Measurements from ENCODE around the gene RBFOX1.

Gene RBFOX1

DNA sequence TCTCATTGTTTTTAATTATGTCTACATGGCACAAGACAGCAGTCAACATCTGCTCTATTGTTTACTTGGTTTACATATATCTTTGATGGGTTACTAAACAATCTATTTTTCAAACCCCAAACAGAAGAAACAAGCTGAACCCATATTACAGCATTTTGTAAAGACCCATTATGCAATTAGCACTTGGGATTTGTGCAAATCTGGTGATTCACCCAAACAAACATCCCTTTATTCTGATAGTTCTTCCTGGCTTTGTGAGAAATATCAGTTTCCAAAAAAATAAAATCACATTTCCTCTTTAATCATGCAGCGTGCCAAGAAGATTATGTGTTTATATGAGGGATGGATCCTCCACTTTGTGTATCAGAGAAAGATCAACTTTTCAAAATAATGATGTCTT lies 16.8 kb upstream of the RBFOX1 start:
- no peaks in the 10 kb centered on the region for H3K27me3 ChIP-seq (ENCODE audit: insufficient read depth, low read length)
- H3K4me3 ChIP-seq (ENCODE audit: low read length): no peak overlapping the region
- no peaks in the 10 kb centered on the region for H3K4me1 ChIP-seq (ENCODE audit: insufficient read depth, low read length)
- no peaks in the 10 kb centered on the region for H3K9me3 ChIP-seq (ENCODE audit: insufficient read depth, low read depth, low read length)
- H3K9ac ChIP-seq (ENCODE audit: low read depth, low read length): no peak overlapping the region
- H3K27ac ChIP-seq (ENCODE audit: low read length): no peak overlapping the region
- no peaks in the 10 kb centered on the region for H3K36me3 ChIP-seq (ENCODE audit: insufficient read depth, low read depth, low read length)

DNA sequence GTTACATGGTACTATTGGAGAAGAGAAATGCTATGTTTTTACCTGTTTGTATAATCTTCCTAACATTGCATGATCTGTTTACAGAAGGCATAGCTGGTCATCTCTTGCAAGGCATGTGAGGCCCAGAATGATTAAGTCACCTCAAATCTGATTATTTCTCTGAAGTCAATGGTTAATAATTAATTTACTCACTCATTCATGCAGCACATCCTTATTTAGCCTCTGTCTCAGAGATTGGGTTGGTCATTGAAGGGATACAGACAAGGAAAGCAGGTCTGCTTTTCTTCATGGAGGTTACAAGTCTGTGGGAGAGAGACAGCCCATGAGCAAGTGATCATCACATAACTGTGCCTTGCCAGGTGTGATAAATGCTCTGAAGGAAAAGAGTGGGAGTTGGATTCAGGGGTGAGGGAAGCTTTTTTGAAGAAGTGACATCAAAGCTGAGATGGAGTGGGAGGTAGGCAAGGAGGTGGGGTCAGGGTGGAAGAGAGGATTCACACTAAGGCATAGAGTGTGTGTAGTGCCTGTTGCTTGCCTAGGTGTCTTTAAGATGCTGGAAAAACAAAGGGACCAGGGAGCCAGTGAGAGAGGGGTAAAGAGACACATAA lies 16.3 kb upstream of the RBFOX1 start:
- H3K9me3 ChIP-seq (ENCODE audit: insufficient read depth, low read depth, low read length): no peaks in the 10 kb centered on the region
- H3K9ac ChIP-seq (ENCODE audit: low read depth, low read length): no peak overlapping the region
- no peaks in the 10 kb centered on the region for H3K27me3 ChIP-seq (ENCODE audit: insufficient read depth, low read length)
- no peaks in the 10 kb centered on the region for H3K36me3 ChIP-seq (ENCODE audit: insufficient read depth, low read depth, low read length)
- H3K27ac ChIP-seq (ENCODE audit: low read length): no peak overlapping the region
- H3K4me3 ChIP-seq (ENCODE audit: low read length): no peak overlapping the region
- no peaks in the 10 kb centered on the region for H3K4me1 ChIP-seq (ENCODE audit: insufficient read depth, low read length)

- no peaks in the 10 kb centered on the region for H3K27me3 ChIP-seq (ENCODE audit: insufficient read depth, low read length)
- no peaks in the 10 kb centered on the region for H3K4me1 ChIP-seq (ENCODE audit: insufficient read depth, low read length)
- no peak overlapping the region for H3K9ac ChIP-seq (ENCODE audit: low read depth, low read length)
- H3K36me3 ChIP-seq (ENCODE audit: insufficient read depth, low read depth, low read length): no peaks in the 10 kb centered on the region
- H3K27ac ChIP-seq (ENCODE audit: low read length): no peak overlapping the region
- no peak overlapping the region for H3K4me3 ChIP-seq (ENCODE audit: low read length)
- no peaks in the 10 kb centered on the region for H3K9me3 ChIP-seq (ENCODE audit: insufficient read depth, low read depth, low read length)
Measured at GRCh38 chr16:7317982-7318381, 14.7 kb upstream of the RBFOX1 start.

GRCh38 chr16:7318686-7319085 lies 14.0 kb upstream of the RBFOX1 start:
- Histone ChIP-seq H3K9me3 (ENCODE audit: insufficient read depth, low read depth, low read length) (no peaks in the 10 kb centered on the region), H3K4me1 (ENCODE audit: insufficient read depth, low read length) (no peaks in the 10 kb centered on the region; the same call in 1 of the 2 replicates), H3K9ac (ENCODE audit: low read depth, low read length) (no peak overlapping the region), H3K27ac (ENCODE audit: low read length) (no peak overlapping the region), H3K27me3 (ENCODE audit: insufficient read depth, low read length) (no peaks in the 10 kb centered on the region), H3K4me3 (ENCODE audit: low read length) (no peak overlapping the region), H3K36me3 (ENCODE audit: insufficient read depth, low read depth, low read length) (no peaks in the 10 kb centered on the region)

DNA sequence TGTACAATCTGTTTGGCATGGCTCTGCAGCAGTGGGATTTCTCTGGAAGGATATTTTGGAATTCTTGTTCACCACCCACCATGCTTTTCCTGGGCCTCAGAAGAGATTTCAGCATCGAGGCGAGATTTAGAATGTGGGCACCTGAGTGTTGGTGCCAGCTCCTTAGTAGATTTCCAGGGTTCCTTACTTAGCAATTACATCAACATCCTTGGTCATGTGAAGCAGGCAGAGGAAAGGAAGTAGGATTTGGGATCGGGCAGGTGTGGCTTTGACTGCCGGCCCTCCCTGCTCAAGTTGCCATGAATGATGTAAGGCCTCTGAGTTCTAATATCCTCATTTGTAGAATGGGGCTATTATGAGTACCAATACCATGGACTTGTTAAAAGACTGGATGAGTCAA lies 13.1 kb upstream of the RBFOX1 start:
- H3K9ac ChIP-seq (ENCODE audit: low read depth, low read length): no peak overlapping the region
- H3K4me3 ChIP-seq (ENCODE audit: low read length): no peak overlapping the region
- no peaks in the 10 kb centered on the region for H3K9me3 ChIP-seq (ENCODE audit: insufficient read depth, low read depth, low read length)
- H3K27me3 ChIP-seq (ENCODE audit: insufficient read depth, low read length): no peaks in the 10 kb centered on the region
- no peak overlapping the region for H3K27ac ChIP-seq (ENCODE audit: low read length)
- H3K36me3 ChIP-seq (ENCODE audit: insufficient read depth, low read depth, low read length): no peaks in the 10 kb centered on the region
- H3K4me1 ChIP-seq (ENCODE audit: insufficient read depth, low read length): peaks cover 5% of the 10 kb centered on the region

DNA sequence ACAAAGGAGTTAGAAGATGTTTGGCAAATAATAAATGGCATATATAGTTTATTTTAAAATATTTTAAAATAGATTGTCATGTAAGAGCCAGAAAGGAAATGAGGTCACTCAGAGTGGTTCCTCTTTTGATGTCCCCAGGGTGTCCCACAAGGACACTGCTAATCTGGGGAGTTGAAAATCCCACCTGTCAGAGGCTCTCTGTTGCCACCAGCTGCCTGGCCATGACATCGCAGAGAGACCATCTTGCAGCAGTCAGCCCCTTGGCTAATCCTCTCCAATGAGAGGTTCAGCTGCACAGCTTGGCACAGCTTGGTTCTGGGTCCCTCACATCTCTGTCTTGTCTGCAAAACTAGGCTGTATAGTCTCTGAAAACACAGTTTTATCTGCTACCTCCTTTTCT lies 11.0 kb upstream of the RBFOX1 start:
- no peak overlapping the region for H3K9ac ChIP-seq (ENCODE audit: low read depth, low read length)
- H3K4me1 ChIP-seq (ENCODE audit: insufficient read depth, low read length): peaks cover 9% of the 10 kb centered on the region
- H3K27me3 ChIP-seq (ENCODE audit: insufficient read depth, low read length): no peaks in the 10 kb centered on the region
- H3K27ac ChIP-seq (ENCODE audit: low read length): no peak overlapping the region
- H3K4me3 ChIP-seq (ENCODE audit: low read length): no peak overlapping the region
- H3K36me3 ChIP-seq (ENCODE audit: insufficient read depth, low read depth, low read length): no peaks in the 10 kb centered on the region
- no peaks in the 10 kb centered on the region for H3K9me3 ChIP-seq (ENCODE audit: insufficient read depth, low read depth, low read length)

- Histone ChIP-seq H3K27me3 (ENCODE audit: insufficient read depth, low read length) (no peaks in the 10 kb centered on the region), H3K4me1 (ENCODE audit: insufficient read depth, low read length) (peaks cover 9% of the 10 kb centered on the region), H3K9ac (ENCODE audit: low read depth, low read length) (no peak overlapping the region), H3K4me3 (ENCODE audit: low read length) (0 out of 2 replicates have a peak overlapping the region, but pooled peaks have one; percentile 2), H3K9me3 (ENCODE audit: insufficient read depth, low read depth, low read length) (no peaks in the 10 kb centered on the region), H3K36me3 (ENCODE audit: insufficient read depth, low read depth, low read length) (no peaks in the 10 kb centered on the region), H3K27ac (ENCODE audit: low read length) (no peak overlapping the region)
Measured at GRCh38 chr16:7324321-7324720, 8.3 kb upstream of the RBFOX1 start.

- Histone ChIP-seq H3K9me3 (ENCODE audit: insufficient read depth, low read depth, low read length) (no peaks in the 10 kb centered on the region), H3K4me1 (ENCODE audit: insufficient read depth, low read length) (peaks cover 9% of the 10 kb centered on the region), H3K27ac (ENCODE audit: low read length) (no peak overlapping the region), H3K36me3 (ENCODE audit: insufficient read depth, low read depth, low read length) (no peaks in the 10 kb centered on the region), H3K4me3 (ENCODE audit: low read length) (no peak overlapping the region), H3K27me3 (ENCODE audit: insufficient read depth, low read length) (no peaks in the 10 kb centered on the region), H3K9ac (ENCODE audit: low read depth, low read length) (no peak overlapping the region)
Measured at GRCh38 chr16:7325834-7326233, 6.8 kb upstream of the RBFOX1 start.

- no peak overlapping the region for H3K9ac ChIP-seq (ENCODE audit: low read depth, low read length)
- no peaks in the 10 kb centered on the region for H3K27me3 ChIP-seq (ENCODE audit: insufficient read depth, low read length)
- no peaks in the 10 kb centered on the region for H3K9me3 ChIP-seq (ENCODE audit: insufficient read depth, low read depth, low read length)
- H3K36me3 ChIP-seq (ENCODE audit: insufficient read depth, low read depth, low read length): no peaks in the 10 kb centered on the region
- no peak overlapping the region for H3K27ac ChIP-seq (ENCODE audit: low read length)
- H3K4me3 ChIP-seq (ENCODE audit: low read length): no peak overlapping the region
- H3K4me1 ChIP-seq (ENCODE audit: insufficient read depth, low read length): no peaks in the 10 kb centered on the region
Measured at GRCh38 chr16:7330709-7331108, 1.9 kb upstream of the RBFOX1 start.

GRCh38 chr16:7331997-7332396 lies 648 bp upstream of the RBFOX1 start:
- Histone ChIP-seq H3K4me1 (ENCODE audit: insufficient read depth, low read length) (no peaks in the 10 kb centered on the region), H3K9ac (ENCODE audit: low read depth, low read length) (no peak overlapping the region), H3K27ac (ENCODE audit: low read length) (no peak overlapping the region), H3K27me3 (ENCODE audit: insufficient read depth, low read length) (no peaks in the 10 kb centered on the region), H3K36me3 (ENCODE audit: insufficient read depth, low read depth, low read length) (no peaks in the 10 kb centered on the region), H3K9me3 (ENCODE audit: insufficient read depth, low read depth, low read length) (no peaks in the 10 kb centered on the region), H3K4me3 (ENCODE audit: low read length) (no peak overlapping the region)

DNA sequence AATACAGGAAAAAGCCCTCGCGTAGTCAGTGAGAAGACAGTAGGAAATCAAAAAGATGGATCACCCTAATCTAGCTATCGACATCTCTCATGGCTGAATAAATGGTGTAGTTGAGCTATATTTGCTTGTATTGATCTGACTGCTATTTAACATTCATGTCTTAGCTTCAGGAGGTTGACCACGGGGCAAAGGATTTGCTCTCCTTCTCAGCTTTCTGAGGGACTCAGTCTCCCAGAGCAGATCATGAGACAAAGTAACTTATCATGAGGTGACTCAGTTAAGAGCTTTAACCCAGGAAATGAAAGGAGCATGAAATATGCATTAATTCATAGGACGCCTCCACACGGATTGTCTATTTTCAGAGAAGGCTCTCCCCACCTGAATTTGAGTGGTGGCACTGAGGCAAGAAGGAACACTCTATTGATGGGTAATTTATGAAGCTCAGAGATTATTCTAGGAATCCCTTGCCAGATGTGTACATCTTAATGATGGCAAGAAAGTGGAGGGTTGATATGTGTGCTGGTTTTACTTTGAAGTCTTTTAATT lies 608 bp downstream of the RBFOX1 start:
- H3K27me3 ChIP-seq (ENCODE audit: insufficient read depth, low read length): no peaks in the 10 kb centered on the region
- no peak overlapping the region for H3K27ac ChIP-seq (ENCODE audit: low read length)
- H3K9ac ChIP-seq (ENCODE audit: low read depth, low read length): no peak overlapping the region
- H3K36me3 ChIP-seq (ENCODE audit: insufficient read depth, low read depth, low read length): no peaks in the 10 kb centered on the region
- no peaks in the 10 kb centered on the region for H3K4me1 ChIP-seq (ENCODE audit: insufficient read depth, low read length)
- no peak overlapping the region for H3K4me3 ChIP-seq (ENCODE audit: low read length)
- H3K9me3 ChIP-seq (ENCODE audit: insufficient read depth, low read depth, low read length): no peaks in the 10 kb centered on the region

GRCh38 chr16:7334801-7335560 lies 2.3 kb downstream of the RBFOX1 start:
- no peaks in the 10 kb centered on the region for H3K36me3 ChIP-seq (ENCODE audit: insufficient read depth, low read depth, low read length)
- H3K9me3 ChIP-seq (ENCODE audit: insufficient read depth, low read depth, low read length): no peaks in the 10 kb centered on the region
- H3K9ac ChIP-seq (ENCODE audit: low read depth, low read length): no peak overlapping the region
- H3K4me3 ChIP-seq (ENCODE audit: low read length): no peak overlapping the region
- no peak overlapping the region for H3K27ac ChIP-seq (ENCODE audit: low read length)
- H3K4me1 ChIP-seq (ENCODE audit: insufficient read depth, low read length): no peaks in the 10 kb centered on the region
- no peaks in the 10 kb centered on the region for H3K27me3 ChIP-seq (ENCODE audit: insufficient read depth, low read length)
